Liver (tissue), 9 donors: ENCODE measurements around the gene LPP. TPM values are rescaled to one million over a fixed set of nuclear protein-coding genes. Genes with fewer than 3 reads are reported as not detected.

Source experiments
- DNase-seq: peaks from one replicate; pipeline ENCODE4 v3.0.0-alpha.2; 2017; ENCODE audit warnings: low spot score
- H3K27ac ChIP-seq, 2 donors: one replicate each; pipeline ENCODE4 v1.7.0; 2013; ENCODE audit warnings: inconsistent platforms in 2 of 2, low read length in 2 of 2, control low read depth in 1 of 2, low read depth in 1 of 2, mild to moderate bottlenecking in 1 of 2
- H3K27me3 ChIP-seq, 4 donors: one replicate each; pipeline versions ENCODE4 v1.6.1 to v1.7.0; 2013; ENCODE audit warnings: low read length in 3 of 4, inconsistent platforms in 1 of 4, mild to moderate bottlenecking in 1 of 4, moderate library complexity in 1 of 4; ENCODE audit not compliant: control insufficient read depth in 4 of 4, insufficient read depth in 4 of 4
- H3K36me3 ChIP-seq, 4 donors: one replicate each; pipeline versions ENCODE4 v1.6.1 to v1.7.0; 2013; ENCODE audit warnings: low read length in 3 of 4, mild to moderate bottlenecking in 3 of 4, low read depth in 1 of 4, moderate library complexity in 1 of 4; ENCODE audit not compliant: control insufficient read depth in 4 of 4, insufficient read depth in 3 of 4
- H3K4me1 ChIP-seq, 4 donors: one replicate each; pipeline versions ENCODE4 v1.6.1 to v1.7.0; 2013; ENCODE audit warnings: low read length in 3 of 4, mild to moderate bottlenecking in 3 of 4, moderate library complexity in 1 of 4; ENCODE audit not compliant: control insufficient read depth in 4 of 4, insufficient read depth in 4 of 4
- H3K4me3 ChIP-seq, 3 donors: one replicate each; pipeline versions ENCODE4 v1.6.1 to v1.7.0; 2013; ENCODE audit warnings: low read length in 3 of 3, control low read depth in 1 of 3, low read depth in 1 of 3, mild to moderate bottlenecking in 1 of 3
- H3K9ac ChIP-seq, 2 donors: one replicate each; pipeline ENCODE4 v1.7.0; 2013; ENCODE audit warnings: low read length in 2 of 2, mild to moderate bottlenecking in 2 of 2, moderate library complexity in 2 of 2, control low read depth in 1 of 2, low read depth in 1 of 2
- H3K9me3 ChIP-seq, 4 donors: one replicate each; pipeline versions ENCODE4 v1.6.1 to v1.7.0; 2013; ENCODE audit warnings: low read length in 3 of 4; ENCODE audit not compliant: control insufficient read depth in 4 of 4
- ATF3 ChIP-seq: IDR thresholded peaks from 2 replicates; pipeline ENCODE4 v1.6.1; 2016; ENCODE audit warnings: antibody characterized with exemption
- CTCF ChIP-seq: fragments of 150-350 bp; IDR thresholded peaks from 2 replicates; pipeline ENCODE4 v1.5.1; 2017; ENCODE audit warnings: improper control_type of control experiment, low read depth, low read length; ENCODE audit not compliant: missing input control
- EGR1 ChIP-seq, 2 donors: IDR thresholded peaks; 2 replicates each; pipeline ENCODE4 v1.6.1; 2016 to 2018; ENCODE audit warnings: antibody characterized with exemption in 2 of 2, low read depth in 2 of 2
- FOXA1 ChIP-seq: IDR thresholded peaks from 2 replicates; pipeline ENCODE4 v1.6.1; 2016; ENCODE audit warnings: antibody characterized with exemption
- FOXA2 ChIP-seq: IDR thresholded peaks from 2 replicates; pipeline ENCODE4 v1.6.1; 2016; ENCODE audit warnings: antibody characterized with exemption
- GABPA ChIP-seq, 2 donors: IDR thresholded peaks in 1 of 2; conservative IDR thresholded peaks in 1 of 2; 2 replicates each; pipeline ENCODE4 v1.6.1; 2016; ENCODE audit warnings: antibody characterized with exemption in 2 of 2, mild to moderate bottlenecking in 1 of 2, moderate library complexity in 1 of 2
- HNF4A ChIP-seq, 2 donors: conservative IDR thresholded peaks; 2 replicates each; pipeline ENCODE4 v1.6.1; 2016; ENCODE audit warnings: antibody characterized with exemption in 2 of 2, mild to moderate bottlenecking in 2 of 2
- HNF4G ChIP-seq: IDR thresholded peaks from 2 replicates; pipeline ENCODE4 v1.6.1; 2016; ENCODE audit warnings: antibody characterized with exemption
- JUND ChIP-seq, 2 donors: IDR thresholded peaks; 2 replicates each; pipeline ENCODE4 v1.6.1; 2016; ENCODE audit warnings: antibody characterized with exemption in 2 of 2
- MAX ChIP-seq: IDR thresholded peaks from 2 replicates; pipeline ENCODE4 v1.6.1; 2016; ENCODE audit warnings: antibody characterized with exemption
- NR2F2 ChIP-seq: IDR thresholded peaks from 2 replicates; pipeline ENCODE4 v1.6.1; 2016; ENCODE audit warnings: antibody characterized with exemption
- RAD21 ChIP-seq, 2 donors: IDR thresholded peaks; 2 replicates each; pipeline ENCODE4 v1.6.1; 2016; ENCODE audit warnings: antibody characterized with exemption in 2 of 2, mild to moderate bottlenecking in 2 of 2
- REST ChIP-seq: IDR thresholded peaks from 2 replicates; pipeline ENCODE4 v1.6.1; 2016; ENCODE audit warnings: antibody characterized with exemption, mild to moderate bottlenecking
- RXRA ChIP-seq, 2 donors: IDR thresholded peaks; 2 replicates each; pipeline ENCODE4 v1.6.1; 2017 to 2018; ENCODE audit warnings: antibody characterized with exemption in 2 of 2, mild to moderate bottlenecking in 1 of 2
- SP1 ChIP-seq: IDR thresholded peaks from 2 replicates; pipeline ENCODE4 v1.6.1; 2018; ENCODE audit warnings: antibody characterized with exemption, mild to moderate bottlenecking
- TAF1 ChIP-seq: conservative IDR thresholded peaks from 2 replicates; pipeline ENCODE4 v1.6.1; 2016; ENCODE audit warnings: antibody characterized with exemption, mild to moderate bottlenecking
- YY1 ChIP-seq: IDR thresholded peaks from 2 replicates; pipeline ENCODE4 v1.6.1; 2016; ENCODE audit warnings: antibody characterized with exemption, mild to moderate bottlenecking
- ZBTB33 ChIP-seq: IDR thresholded peaks from 2 replicates; pipeline ENCODE4 v1.6.1; 2016; ENCODE audit warnings: antibody characterized with exemption
- WGBS: extraction: QIAGEN DNeasy Blood & Tissue Kit; methylation state at CpG from one replicate; pipeline ENCODE4 v1.1.7; 2013; 5-methylcytosine and 5-hydroxymethylcytosine counted together
- polyA plus RNA-seq, 2 donors: library from polyadenylated mRNA; stranded (reverse) in 1 of 2; unstranded in 1 of 2; fragments of 200-250 nt in 1 of 2; fragments of >200 nt in 1 of 2; fragmentation: Nextera tagmentation in 1 of 2; extraction: Ambion mirVana in 1 of 2; gene quantifications; one replicate each; pipeline versions ENCODE4 v1.2.1 to v1.2.3, GENCODE V29; 2013 to 2015
- total RNA-seq, 2 donors: library from RNA; depleted of rRNA; stranded (reverse); fragments of >200 nt; gene quantifications; one replicate each; pipeline ENCODE4 v1.2.3, GENCODE V29; 2014
- donor health status: healthy.
- donor health status: healthy.
- donor health status: healthy.
- donor health status: healthy.
- donor health status: healthy.

Gene LPP
- total and polyA plus RNA-seq, 4 donors = 3.3 to 53.7 (median 28.2) TPM

GRCh38 chr3:188184649-188185048 is 30.7 kb downstream of the LPP start:
- TF ChIP-seq RXRA (IDR thresholded peaks at IDR 0.05) = no peak
- TF ChIP-seq ATF3 = no peak
- TF ChIP-seq YY1 = no peak
- no peak for TF ChIP-seq FOXA2
- no peak for TF ChIP-seq NR2F2
- TF ChIP-seq ZBTB33 = no peak
- DNase-seq = no peak
- WGBS = 91% methylated on average over 3 of the region's 3 CpGs
- peaks cover 0 to 4% (median 0%) of the 10 kb centered on the region in 4 donors for H3K36me3 ChIP-seq
- H3K27ac ChIP-seq = no peak overlapping the region
- H3K9me3 ChIP-seq = no peaks in the 10 kb centered on the region
- H3K4me1 ChIP-seq = peaks cover 4 to 33% (median 22%) of the 10 kb centered on the region in 4 donors
- no peaks in the 10 kb centered on the region for H3K27me3 ChIP-seq
- no peak overlapping the region for H3K4me3 ChIP-seq
- H3K9ac ChIP-seq = no peak overlapping the region

- Histone ChIP-seq H3K36me3 (peaks cover 0 to 2% (median 0%) of the 10 kb centered on the region in 4 donors), H3K4me1 (peaks cover 4 to 42% (median 28%) of the 10 kb centered on the region in 4 donors), H3K27me3 (no peaks in the 10 kb centered on the region), H3K4me3 (no peak overlapping the region), H3K27ac (peak overlapping the region; percentile 30 to 62), H3K9ac (no peak overlapping the region), H3K9me3 (no peaks in the 10 kb centered on the region)
- no peak for DNase-seq
- TF ChIP-seq ATF3 (no peak), HNF4G (no peak), NR2F2 (no peak), EGR1 (IDR thresholded peaks at IDR 0.05; ENCODE audit: low read depth in 2 of 2) (no peak), RAD21 (IDR thresholded peaks at IDR 0.05) (peak; percentile 43 to 47), FOXA2 (peak; percentile 62), REST (no peak), GABPA (IDR thresholded peaks at IDR 0.05 in 1 of 2, conservative IDR thresholded peaks at IDR 0.05 in 1 of 2) (no peak), YY1 (peak; percentile 54), JUND (IDR thresholded peaks at IDR 0.05) (peak in 1 of 2 donors; percentile 33), TAF1 (no peak), RXRA (IDR thresholded peaks at IDR 0.05) (peak; percentile 7 to 47), HNF4A (conservative IDR thresholded peaks at IDR 0.05) (peak; percentile 70 to 76), FOXA1 (no peak), CTCF (no peak), MAX (peak; percentile 18), ZBTB33 (no peak), SP1 (peak; percentile 40)
- WGBS = 32% methylated on average over 7 of the region's 7 CpGs
These were observed 31.8 kb downstream of the LPP start for GRCh38 chr3:188185717-188186251.
